ENCODE data around the gene GLRX3. TPM values are rescaled to one million over a fixed set of nuclear protein-coding genes. Genes with fewer than 3 reads are reported as not detected.

GLRX3 gene
- total and polyA plus RNA-seq, 2 of the 13 experiments (the other 11 are each of a cell fraction or from before 2014, with no cell fraction given), result 91.4 to 135 TPM

- TF ChIP-seq ZFAT (CRISPR knock-in tag; conservative IDR thresholded peaks at IDR 0.05) (0 out of 2 replicates have a peak, but pooled peaks have one; percentile 65), RBFOX2 (IDR thresholded peaks at IDR 0.05; ENCODE audit: low read depth, low read length) (peak; percentile 35; the same call in 1 of the 2 replicates), TAF15 (IDR thresholded peaks at IDR 0.05; ENCODE audit: low read depth, low read length, poor library complexity, severe bottlenecking) (peak; percentile 96), SRSF4 (IDR thresholded peaks at IDR 0.05; ENCODE audit: low read depth, low read length, poor library complexity, severe bottlenecking) (peak; percentile 42), RNF2 (conservative IDR thresholded peaks at IDR 0.05; ENCODE audit: low read depth) (peak; percentile 64; the same call in 1 of the 2 replicates), NKX3-1 (CRISPR knock-in tag; IDR thresholded peaks at IDR 0.05) (peak; percentile 72; the same call in 1 of the 2 replicates), RFX1 (IDR thresholded peaks at IDR 0.05) (no peak), ZZZ3 (CRISPR knock-in tag; IDR thresholded peaks at IDR 0.05; ENCODE audit: borderline replicate concordance) (no peak), HNF4A (CRISPR knock-in tag; IDR thresholded peaks at IDR 0.05) (no peak), SNAI1 (CRISPR knock-in tag; IDR thresholded peaks at IDR 0.05; ENCODE audit: borderline replicate concordance) (no peak), FOSL1 (CRISPR knock-in tag; IDR thresholded peaks at IDR 0.05; ENCODE audit: borderline replicate concordance) (no peak), CREB3 (CRISPR knock-in tag; IDR thresholded peaks at IDR 0.05) (no peak), ZFP36 (IDR thresholded peaks at IDR 0.05; ENCODE audit: borderline replicate concordance, low read depth, low read length, partially characterized antibody) (no peak), TCF12 (IDR thresholded peaks at IDR 0.05) (no peak), TCF12 (CRISPR knock-in tag; IDR thresholded peaks at IDR 0.05) (no peak), SNAPC2 (CRISPR knock-in tag; IDR thresholded peaks at IDR 0.05) (peak; percentile 78; the same call in 1 of the 2 replicates), ZNF20 (CRISPR knock-in tag; IDR thresholded peaks at IDR 0.05) (no peak), ZHX1 (CRISPR knock-in tag; IDR thresholded peaks at IDR 0.05; ENCODE audit: low read depth) (peak; percentile 86), LCORL (IDR thresholded peaks at IDR 0.05) (no peak), LCORL (CRISPR knock-in tag; IDR thresholded peaks at IDR 0.05) (no peak), RBAK (CRISPR knock-in tag; IDR thresholded peaks at IDR 0.05) (no peak), MAFF (IDR thresholded peaks at IDR 0.05; ENCODE audit: low read depth, low read length) (no peak), ZNF891 (CRISPR knock-in tag; IDR thresholded peaks at IDR 0.05) (no peak), ZNF772 (CRISPR knock-in tag; IDR thresholded peaks at IDR 0.05) (peak; percentile 74; the same call in 1 of the 2 replicates), ZNF572 (CRISPR knock-in tag; IDR thresholded peaks at IDR 0.05) (no peak), YEATS4 (CRISPR knock-in tag; IDR thresholded peaks at IDR 0.05; ENCODE audit: borderline replicate concordance) (peak; percentile 84), HMGA1 (CRISPR knock-in tag; conservative IDR thresholded peaks at IDR 0.05) (no peak), FOSL2 (CRISPR knock-in tag; IDR thresholded peaks at IDR 0.05) (peak; percentile 33; the same call in 1 of the 2 replicates), ZNF607 (CRISPR knock-in tag; IDR thresholded peaks at IDR 0.05; ENCODE audit: borderline replicate concordance) (peak; percentile 87)
Observed at GRCh38 chr10:130190055-130190736, 54.0 kb downstream of the GLRX3 start (continued).

All from HepG2 (cell line).